Common myeloid progenitor, CD34-positive (primary cell): Measurements from ENCODE around the gene THRB.
"Not testable (repeated sequence)": the region's sequence is repeated elsewhere in the genome, so short reads cannot be mapped to it uniquely, and the experiment has no call there.

Experiments
- CTCF ChIA-PET: fragments of 350-600 bp; sonication (Branson Sonifier 250); formaldehyde crosslinking; loops from one replicate; lab custom pipeline; 2021; ENCODE audit warnings: antibody characterized with exemption; lab: Charles Lee
- POLR2A ChIA-PET: fragments of 350-600 bp; sonication (Branson Sonifier 250); formaldehyde crosslinking; loops from one replicate; lab custom pipeline; 2021; ENCODE audit warnings: antibody characterized with exemption; lab: Charles Lee
- DNase-seq, 3 donors: peaks; one replicate each; pipeline versions ENCODE4 v3.0.0 to v3.0.0-alpha.2; 2013
- H3K27ac ChIP-seq, 2 experiments: 1 replicate in 1 of 2; 2 replicates in 1 of 2; pipeline ENCODE4 v1.7.0; 2013; ENCODE audit warnings: inconsistent platforms in 2 of 2, low read length in 2 of 2, mild to moderate bottlenecking in 2 of 2, low read depth in 1 of 2, moderate library complexity in 1 of 2; ENCODE audit not compliant: severe bottlenecking in 2 of 2, insufficient read depth in 1 of 2, poor library complexity in 1 of 2
- H3K27me3 ChIP-seq, 5 experiments: replicated peaks in 2 of 5; 1 replicate in 3 of 5; 2 replicates in 2 of 5; pipeline versions ENCODE4 v1.6.1 to v1.7.0; 2013; ENCODE audit warnings: low read length in 4 of 5, mild to moderate bottlenecking in 2 of 5, moderate library complexity in 2 of 5, inconsistent platforms in 1 of 5; ENCODE audit not compliant: insufficient read depth in 5 of 5, control insufficient read depth in 4 of 5
- H3K36me3 ChIP-seq, 4 experiments: 1 replicate in 2 of 4; 2 replicates in 2 of 4; pipeline versions ENCODE4 v1.6.1 to v1.7.0; 2013; ENCODE audit warnings: low read length in 3 of 4, control low read depth in 1 of 4, mild to moderate bottlenecking in 1 of 4; ENCODE audit not compliant: control insufficient read depth in 4 of 4, insufficient read depth in 4 of 4
- H3K4me1 ChIP-seq, 4 experiments: 1 replicate in 3 of 4; 2 replicates in 1 of 4; pipeline versions ENCODE4 v1.6.1 to v1.7.1; 2013; ENCODE audit warnings: low read length in 3 of 4, mild to moderate bottlenecking in 3 of 4, control low read depth in 1 of 4, inconsistent platforms in 1 of 4, moderate library complexity in 1 of 4; ENCODE audit not compliant: control insufficient read depth in 4 of 4, insufficient read depth in 4 of 4; ENCODE audit errors: control extremely low read depth in 1 of 4
- H3K4me3 ChIP-seq, 7 experiments: 1 replicate in 4 of 7; 2 replicates in 3 of 7; pipeline versions ENCODE4 v1.5.1 to v1.7.0; 2013; ENCODE audit warnings: mild to moderate bottlenecking in 7 of 7, low read length in 6 of 7, moderate library complexity in 6 of 7, inconsistent platforms in 2 of 7, low read depth in 2 of 7, control low read depth in 1 of 7; ENCODE audit not compliant: insufficient read depth in 4 of 7, control insufficient read depth in 1 of 7; ENCODE audit errors: extremely low read depth in 1 of 7
- H3K9me3 ChIP-seq, 5 experiments: 1 replicate in 4 of 5; 2 replicates in 1 of 5; pipeline versions ENCODE4 v1.6.1 to v1.7.1; 2013; ENCODE audit warnings: low read length in 4 of 5, mild to moderate bottlenecking in 2 of 5, inconsistent platforms in 1 of 5, low read depth in 1 of 5, moderate library complexity in 1 of 5; ENCODE audit not compliant: control insufficient read depth in 4 of 5, insufficient read depth in 2 of 5; ENCODE audit errors: control extremely low read depth in 1 of 5
- WGBS: methylation state at CpG from one replicate; pipeline ENCODE4 v1.1.5; 2013; ENCODE audit not compliant: insufficient coverage; 5-methylcytosine and 5-hydroxymethylcytosine counted together

Gene THRB

DNA sequence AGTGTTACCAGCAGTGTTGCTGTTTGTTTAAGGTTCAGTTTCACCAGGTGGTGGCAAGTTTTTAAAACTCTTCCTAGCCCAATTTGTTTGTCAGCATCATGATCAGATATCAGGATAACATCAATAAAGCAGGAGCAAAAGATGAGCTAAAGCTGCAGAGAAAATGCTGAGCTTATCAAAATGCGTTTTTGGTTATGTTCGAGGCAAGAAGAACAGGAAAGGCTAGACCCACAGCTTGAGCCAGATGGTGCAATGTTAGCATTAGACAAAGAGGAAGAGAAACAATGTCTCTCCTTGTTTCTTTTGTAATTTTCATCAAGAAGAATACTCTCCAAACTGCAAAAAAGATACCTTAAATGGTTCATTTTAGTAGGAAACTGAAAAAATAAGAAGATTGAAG lies 66.2 kb downstream of the THRB start:
- Histone ChIP-seq H3K9me3 (peaks cover 0 to 5% (median 0%) of the 10 kb centered on the region in 5 experiments), H3K27me3 (no peaks in the 10 kb centered on the region), H3K36me3 (no peaks in the 10 kb centered on the region), H3K27ac (no peak overlapping the region), H3K4me1 (peaks cover 4 to 21% (median 12%) of the 10 kb centered on the region in 4 experiments), H3K4me3 (peak overlapping the region in 1 of 7 experiments; percentile 35)
- ChIA-PET POLR2A (no interaction called here), CTCF (interaction anchor here (2.2 to 3.0 kb wide), 2 partner anchors 11 to 68 kb away, joined by 6 to 14 read pairs; no protein-coding TSS in a partner anchor)
- peak; percentile 14 to 69 (median 49) for DNase-seq
- WGBS: 0% methylated on average over 2 of the region's 2 CpGs

DNA sequence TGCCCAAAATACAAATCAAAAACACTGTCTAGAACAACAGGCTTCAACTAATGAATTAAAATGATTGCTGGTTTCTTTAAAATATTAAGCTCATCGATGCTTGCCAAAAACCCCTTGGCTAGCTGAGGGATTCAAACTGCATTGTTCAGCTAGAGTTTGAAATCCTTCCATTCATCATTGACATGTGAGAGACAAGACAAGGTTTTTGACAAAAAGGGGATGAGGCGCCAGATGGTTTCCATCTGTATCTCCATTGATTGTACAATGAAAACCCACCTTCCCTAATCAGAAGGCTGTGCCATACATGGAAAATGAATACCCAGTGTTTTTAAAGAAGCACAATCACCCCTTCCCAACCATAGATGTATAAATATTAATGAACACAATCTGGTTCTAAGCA lies 67.8 kb downstream of the THRB start:
- 100% methylated on average over 1 of the region's 2 CpGs for WGBS
- no peak for DNase-seq
- Histone ChIP-seq H3K4me1 (peaks cover 4 to 20% (median 12%) of the 10 kb centered on the region in 4 experiments), H3K36me3 (no peaks in the 10 kb centered on the region), H3K4me3 (no peak overlapping the region), H3K27ac (no peak overlapping the region), H3K27me3 (no peaks in the 10 kb centered on the region), H3K9me3 (peaks cover 0 to 5% (median 0%) of the 10 kb centered on the region in 5 experiments)
- POLR2A ChIA-PET: no interaction called here
- CTCF ChIA-PET: interaction anchor here (0.7 to 3.0 kb wide), 7 partner anchors 9 to 163 kb away, joined by 3 to 14 read pairs (median 4); no protein-coding TSS in a partner anchor

- H3K9me3 ChIP-seq, H3K27me3 ChIP-seq, H3K4me3 ChIP-seq, H3K4me1 ChIP-seq, H3K36me3 ChIP-seq, DNase-seq, POLR2A ChIA-PET, H3K27ac ChIP-seq: not testable (repeated sequence)
- CTCF ChIA-PET: interaction anchor here (1.6 kb wide), 1 partner anchor 260 kb away, joined by 4 read pairs; no protein-coding TSS in a partner anchor
- 100% methylated on average over 1 of the region's 1 CpG for WGBS
Observed at GRCh38 chr3:24420829-24421228, 73.8 kb downstream of the THRB start.

GRCh38 chr3:24420224-24420623 lies 74.4 kb downstream of the THRB start:
- no CpG with 5 or more reads among the region's 2 CpGs for WGBS
- Histone ChIP-seq H3K36me3 (no peaks in the 10 kb centered on the region), H3K27me3 (no peaks in the 10 kb centered on the region), H3K27ac (no peak overlapping the region), H3K9me3 (peaks cover 0 to 2% (median 0%) of the 10 kb centered on the region in 5 experiments), H3K4me1 (no peaks in the 10 kb centered on the region), H3K4me3 (no peak overlapping the region)
- ChIA-PET CTCF (no interaction called here), POLR2A (no interaction called here)
- DNase-seq: no peak

GRCh38 chr3:24419067-24419791 lies 75.4 kb downstream of the THRB start:
- WGBS: 100% methylated on average over 1 of the region's 3 CpGs
- Histone ChIP-seq H3K36me3 (no peaks in the 10 kb centered on the region), H3K4me1 (no peaks in the 10 kb centered on the region), H3K9me3 (peaks cover 0 to 2% (median 0%) of the 10 kb centered on the region in 5 experiments), H3K27ac (no peak overlapping the region), H3K4me3 (no peak overlapping the region), H3K27me3 (no peaks in the 10 kb centered on the region)
- no peak for DNase-seq
- CTCF ChIA-PET: interaction anchor here (1.8 to 3.1 kb wide), 2 partner anchors 9 to 12 kb away, joined by 4 to 14 read pairs; no protein-coding TSS in a partner anchor
- POLR2A ChIA-PET: no interaction called here

DNA sequence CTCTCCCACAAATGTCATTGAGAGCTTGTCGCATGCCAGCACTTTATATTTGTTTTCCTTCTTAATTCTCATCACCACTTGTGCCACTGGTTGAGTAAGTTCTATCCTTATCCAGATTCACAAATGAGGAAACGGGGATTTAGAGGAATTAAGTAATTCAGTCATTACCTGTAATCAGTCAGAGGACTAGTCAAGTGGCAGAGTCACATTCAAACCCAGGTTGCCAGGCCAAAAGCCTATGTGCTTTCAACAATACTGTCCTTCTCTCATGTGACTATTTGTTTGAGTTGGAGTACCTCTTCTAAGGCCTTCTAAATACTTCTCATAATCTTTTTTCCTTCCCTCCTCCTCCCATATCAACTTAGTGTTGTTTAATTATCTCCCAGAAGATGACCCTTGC lies 76.9 kb downstream of the THRB start:
- no CpG with 5 or more reads among the region's 2 CpGs for WGBS
- H3K27ac ChIP-seq: no peak overlapping the region
- CTCF ChIA-PET: interaction anchor here (3.1 kb wide), 1 partner anchor 10 kb away, joined by 14 read pairs; no protein-coding TSS in a partner anchor

DNA sequence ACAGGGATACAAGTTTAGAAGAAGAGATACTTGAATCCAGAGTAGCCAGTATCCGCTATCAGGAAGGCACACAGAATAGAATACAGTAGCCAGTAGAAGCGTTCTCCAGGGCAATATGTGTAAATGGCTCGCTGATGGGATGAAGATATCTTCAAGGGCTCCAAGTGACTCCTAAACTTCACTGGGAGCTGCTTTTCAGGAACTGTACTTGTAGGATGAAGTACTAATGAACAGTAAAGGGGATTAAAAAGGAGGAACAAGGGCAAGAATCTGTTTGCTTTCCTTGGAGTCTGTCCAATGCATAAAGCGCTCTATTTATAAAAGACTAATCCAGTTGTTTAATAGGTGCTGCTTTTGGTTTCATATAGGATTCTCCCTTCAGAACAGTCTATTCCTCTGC lies 78.4 kb downstream of the THRB start:
- POLR2A ChIA-PET: no interaction called here
- CTCF ChIA-PET: interaction anchor here (0.6 to 3.1 kb wide), 2 partner anchors 12 to 666 kb away, joined by 3 to 14 read pairs; no protein-coding TSS in a partner anchor
- Histone ChIP-seq H3K36me3 (no peaks in the 10 kb centered on the region), H3K27me3 (no peaks in the 10 kb centered on the region), H3K9me3 (peaks cover 0 to 2% (median 0%) of the 10 kb centered on the region in 5 experiments), H3K4me1 (no peaks in the 10 kb centered on the region), H3K27ac (no peak overlapping the region), H3K4me3 (no peak overlapping the region)
- DNase-seq: no peak
- WGBS: 97% methylated on average over 3 of the region's 4 CpGs

More for the DNA sequence above, 76.9 kb downstream of the THRB start:
- no peaks in the 10 kb centered on the region for H3K36me3 ChIP-seq
- POLR2A ChIA-PET: no interaction called here
- H3K9me3 ChIP-seq: peaks cover 0 to 2% (median 0%) of the 10 kb centered on the region in 5 experiments
- no peak for DNase-seq
- no peaks in the 10 kb centered on the region for H3K4me1 ChIP-seq
- no peak overlapping the region for H3K4me3 ChIP-seq
- no peaks in the 10 kb centered on the region for H3K27me3 ChIP-seq
